Neural cell (in vitro differentiated cells): Measurements from ENCODE around the gene UBE3D. TPM values are rescaled to one million over a fixed set of nuclear protein-coding genes. Genes with fewer than 3 reads are reported as not detected.

ENCODE experiments used
- H2AFZ ChIP-seq: fragments of 200-600, 300-800 bp; sonication (generic), shearing (Covaris generic); 2 replicates; pipeline ENCODE4 v1.6.0; 2014; ENCODE audit warnings: low read depth, mild to moderate bottlenecking, antibody characterized with exemption, low read length, moderate library complexity
- H3F3A ChIP-seq: fragments of 200-600 bp; shearing (Covaris generic); 2 replicates; pipeline ENCODE4 v1.6.1; 2016; ENCODE audit warnings: mild to moderate bottlenecking, moderate library complexity, mixed read lengths, antibody characterized with exemption, low read length; ENCODE audit not compliant: insufficient read depth, poor library complexity, severe bottlenecking
- H3K27ac ChIP-seq: fragments of 200-600, 300-800 bp; sonication (generic), shearing (Covaris generic); 2 replicates; pipeline ENCODE4 v1.5.1; 2014; ENCODE audit warnings: mild to moderate bottlenecking, low read length, moderate library complexity
- H3K27me3 ChIP-seq: fragments of 300-800, 200-600 bp; sonication (generic), shearing (Covaris generic); 2 replicates; pipeline ENCODE4 v1.6.0; 2014; ENCODE audit warnings: mild to moderate bottlenecking, low read depth, low read length, moderate library complexity; ENCODE audit not compliant: insufficient read depth
- H3K36me3 ChIP-seq: fragments of 300-800, 200-600 bp; sonication (generic), shearing (Covaris generic); 2 replicates; pipeline ENCODE4 v1.5.1; 2014; ENCODE audit warnings: mild to moderate bottlenecking, antibody characterized with exemption, low read length, moderate library complexity; ENCODE audit not compliant: insufficient read depth
- H3K4me2 ChIP-seq: fragments of 300-800, 200-600 bp; sonication (generic), shearing (Covaris generic); 2 replicates; pipeline ENCODE4 v1.6.0; 2014; ENCODE audit warnings: mild to moderate bottlenecking, low read length
- H3K4me3 ChIP-seq: fragments of 300-800, 200-600 bp; sonication (generic), shearing (Covaris generic); 2 replicates; pipeline ENCODE4 v1.5.1; 2014; ENCODE audit warnings: mild to moderate bottlenecking, low read length, moderate library complexity
- H3K79me2 ChIP-seq: fragments of 200-600 bp; shearing (Covaris generic); replicated peaks from 2 replicates; pipeline ENCODE4 v1.6.0; 2014; ENCODE audit warnings: mild to moderate bottlenecking, low read length, moderate library complexity; ENCODE audit not compliant: insufficient read depth
- H3K9ac ChIP-seq: fragments of 300-800, 200-600 bp; sonication (generic), shearing (Covaris generic); 2 replicates; pipeline ENCODE4 v1.6.1; 2016; ENCODE audit warnings: mild to moderate bottlenecking, low read length, mixed read lengths
- H3K9me2 ChIP-seq: fragments of 200-600 bp; shearing (Covaris generic); 2 replicates; pipeline ENCODE4 v1.6.1; 2016; ENCODE audit warnings: mild to moderate bottlenecking, low read length, mixed read lengths; ENCODE audit not compliant: insufficient read depth
- H3K9me3 ChIP-seq: fragments of 200-600, 300-800 bp; sonication (generic), shearing (Covaris generic); 2 replicates; pipeline ENCODE4 v1.6.1; 2016; ENCODE audit warnings: mild to moderate bottlenecking, mixed run types, low read length, moderate library complexity, mixed read lengths
- H4K20me1 ChIP-seq: fragments of 200-600 bp; shearing (Covaris generic); 2 replicates; pipeline ENCODE4 v1.6.1; 2016; ENCODE audit warnings: mild to moderate bottlenecking, mixed run types; ENCODE audit not compliant: insufficient read depth
- CTCF ChIP-seq: fragments of 450-650 bp; IDR thresholded peaks from 2 replicates; pipeline ENCODE4 v1.5.1; 2014; ENCODE audit warnings: antibody characterized with exemption, mild to moderate bottlenecking, moderate library complexity; ENCODE audit not compliant: poor library complexity, severe bottlenecking
- EP300 ChIP-seq: fragments of 450-650 bp; conservative IDR thresholded peaks from 2 replicates; pipeline ENCODE4 v1.6.1; 2014; ENCODE audit warnings: antibody characterized with exemption, mild to moderate bottlenecking, moderate library complexity; ENCODE audit not compliant: poor library complexity, severe bottlenecking
- EZH2 ChIP-seq: fragments of 200-600, 300-800 bp; shearing (Covaris generic), sonication (generic); IDR thresholded peaks from 2 replicates; pipeline ENCODE4 v1.6.1; 2014; ENCODE audit warnings: antibody characterized with exemption, low read length, borderline replicate concordance, mild to moderate bottlenecking; ENCODE audit not compliant: insufficient read depth, poor library complexity, severe bottlenecking
- MXI1 ChIP-seq: fragments of 450-650 bp; conservative IDR thresholded peaks from 2 replicates; pipeline ENCODE4 v1.6.1; 2014; ENCODE audit warnings: antibody characterized with exemption, mild to moderate bottlenecking; ENCODE audit not compliant: poor library complexity, severe bottlenecking
- POLR2AphosphoS5 ChIP-seq: IDR thresholded peaks from 2 replicates; pipeline ENCODE4 v1.6.1; 2012
- RAD21 ChIP-seq: fragments of 450-650 bp; conservative IDR thresholded peaks from 2 replicates; pipeline ENCODE4 v1.6.1; 2014; ENCODE audit warnings: antibody characterized with exemption, mild to moderate bottlenecking, moderate library complexity
- REST ChIP-seq: IDR thresholded peaks from 2 replicates; pipeline ENCODE4 v1.6.1; 2012; ENCODE audit warnings: borderline replicate concordance
- SMC3 ChIP-seq: fragments of 450-650 bp; conservative IDR thresholded peaks from 2 replicates; pipeline ENCODE4 v1.6.1; 2014; ENCODE audit warnings: antibody characterized with exemption, mild to moderate bottlenecking, moderate library complexity; ENCODE audit not compliant: poor library complexity
- TAF1 ChIP-seq: IDR thresholded peaks from 2 replicates; pipeline ENCODE4 v1.6.1; 2012; ENCODE audit warnings: low read depth
- polyA plus RNA-seq: library from polyadenylated mRNA; depleted of rRNA; stranded (reverse); fragments of >200 nt; gene quantifications from 2 replicates; pipeline ENCODE4 v1.2.3, GENCODE V29; 2014

UBE3D gene
- polyA plus RNA-seq, 1 donor from 2014 or later: 11.6 TPM

DNA sequence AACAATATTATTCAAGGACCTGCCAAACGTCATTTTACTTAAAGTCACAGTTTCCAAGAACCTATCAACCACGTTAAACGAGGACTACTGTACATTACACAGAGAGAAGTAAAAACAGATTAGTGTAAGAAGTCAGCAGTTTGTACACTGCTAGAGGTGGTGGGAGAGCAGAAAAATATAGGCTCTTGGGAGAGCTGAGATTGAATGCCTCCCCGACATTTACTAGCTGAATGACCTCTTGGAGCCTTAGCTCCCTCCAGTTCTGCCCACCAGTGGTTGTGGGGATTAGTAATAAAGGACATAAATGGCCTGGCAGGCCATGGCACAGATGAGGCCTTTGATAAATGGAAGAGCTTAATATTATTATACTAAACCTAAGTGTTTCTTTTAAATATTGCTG is 161.4 kb downstream of the UBE3D start:
- no peak overlapping the region for H3K4me2 ChIP-seq
- TF ChIP-seq TAF1 (no peak), CTCF (no peak), REST (no peak), MXI1 (no peak)
- no peak overlapping the region for H3K9ac ChIP-seq
- no peaks in the 10 kb centered on the region for H3K36me3 ChIP-seq
- no peak overlapping the region for H3K27ac ChIP-seq
- H4K20me1 ChIP-seq: no peaks in the 10 kb centered on the region
- no peak overlapping the region for H2AFZ ChIP-seq
- no peaks in the 10 kb centered on the region for H3K27me3 ChIP-seq
- H3K9me3 ChIP-seq: no peaks in the 10 kb centered on the region
- no peak overlapping the region for H3K4me3 ChIP-seq
- no peaks in the 10 kb centered on the region for H3F3A ChIP-seq
- H3K9me2 ChIP-seq: no peaks in the 10 kb centered on the region
- no peaks in the 10 kb centered on the region for H3K79me2 ChIP-seq

- Histone ChIP-seq H3K9ac (no peak overlapping the region), H3K36me3 (no peaks in the 10 kb centered on the region), H3K27ac (no peak overlapping the region), H3K79me2 (no peaks in the 10 kb centered on the region), H3K27me3 (no peaks in the 10 kb centered on the region), H4K20me1 (no peaks in the 10 kb centered on the region), H3K4me2 (no peak overlapping the region), H3K9me2 (no peaks in the 10 kb centered on the region), H3K9me3 (no peaks in the 10 kb centered on the region), H3K4me3 (no peak overlapping the region), H3F3A (no peaks in the 10 kb centered on the region), H2AFZ (no peak overlapping the region)
- TF ChIP-seq SMC3: no peak
- no peak for TF ChIP-seq REST
- TF ChIP-seq CTCF: no peak
- TF ChIP-seq TAF1: no peak
- TF ChIP-seq MXI1: no peak
- TF ChIP-seq RAD21: no peak
- TF ChIP-seq EZH2: no peak
- TF ChIP-seq POLR2AphosphoS5: no peak
- no peak for TF ChIP-seq EP300
These were observed 163.4 kb downstream of the UBE3D start for GRCh38 chr6:82902290-82902689.
